ENCODE data around the gene BLCAP.

DNA sequence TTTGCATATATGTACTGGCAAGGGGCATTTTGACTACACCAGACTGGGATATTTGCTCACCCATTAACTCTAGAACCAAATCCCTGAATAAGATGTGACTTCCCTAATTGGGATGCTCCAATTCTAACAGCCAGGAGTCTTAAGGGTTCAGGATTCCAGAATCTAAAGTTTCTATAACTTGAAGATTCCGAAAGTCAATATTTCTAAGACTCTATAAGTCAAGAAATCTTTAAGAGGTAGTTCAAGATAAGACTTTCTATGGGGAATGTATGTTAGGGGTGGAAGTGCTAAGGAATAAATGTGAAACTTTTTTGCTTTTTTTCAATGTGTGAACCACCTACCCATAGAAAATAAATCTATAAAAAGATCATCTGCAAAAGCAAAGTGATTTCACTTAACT, 42.7 kb upstream of the BLCAP start:
- TF ChIP-seq, protein P1, sequence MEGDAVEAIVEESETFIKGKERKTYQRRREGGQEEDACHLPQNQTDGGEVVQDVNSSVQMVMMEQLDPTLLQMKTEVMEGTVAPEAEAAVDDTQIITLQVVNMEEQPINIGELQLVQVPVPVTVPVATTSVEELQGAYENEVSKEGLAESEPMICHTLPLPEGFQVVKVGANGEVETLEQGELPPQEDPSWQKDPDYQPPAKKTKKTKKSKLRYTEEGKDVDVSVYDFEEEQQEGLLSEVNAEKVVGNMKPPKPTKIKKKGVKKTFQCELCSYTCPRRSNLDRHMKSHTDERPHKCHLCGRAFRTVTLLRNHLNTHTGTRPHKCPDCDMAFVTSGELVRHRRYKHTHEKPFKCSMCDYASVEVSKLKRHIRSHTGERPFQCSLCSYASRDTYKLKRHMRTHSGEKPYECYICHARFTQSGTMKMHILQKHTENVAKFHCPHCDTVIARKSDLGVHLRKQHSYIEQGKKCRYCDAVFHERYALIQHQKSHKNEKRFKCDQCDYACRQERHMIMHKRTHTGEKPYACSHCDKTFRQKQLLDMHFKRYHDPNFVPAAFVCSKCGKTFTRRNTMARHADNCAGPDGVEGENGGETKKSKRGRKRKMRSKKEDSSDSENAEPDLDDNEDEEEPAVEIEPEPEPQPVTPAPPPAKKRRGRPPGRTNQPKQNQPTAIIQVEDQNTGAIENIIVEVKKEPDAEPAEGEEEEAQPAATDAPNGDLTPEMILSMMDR (IDR thresholded peaks at IDR 0.05): no peak
- TF ChIP-seq POLR2A (IDR thresholded peaks at IDR 0.05) (no peak), POLR2AphosphoS5 (IDR thresholded peaks at IDR 0.05) (no peak)

Measured in breast epithelium (tissue), 3 donors.